ENCODE results near the gene MUC22.
"Not testable (repeated sequence)": the region's sequence is repeated elsewhere in the genome, so short reads cannot be mapped to it uniquely, and the experiment has no call there.

The MUC22 gene

GRCh38 chr6:31065556-31065955 is 55.3 kb downstream of the MUC22 start:
- no peak for DNase-seq
- in situ Hi-C loops (cut with MboI; ENCODE audit: low pct_unique_long_range_greater_than_20kb, low sequenced_read_pairs): no loop called here

DNA sequence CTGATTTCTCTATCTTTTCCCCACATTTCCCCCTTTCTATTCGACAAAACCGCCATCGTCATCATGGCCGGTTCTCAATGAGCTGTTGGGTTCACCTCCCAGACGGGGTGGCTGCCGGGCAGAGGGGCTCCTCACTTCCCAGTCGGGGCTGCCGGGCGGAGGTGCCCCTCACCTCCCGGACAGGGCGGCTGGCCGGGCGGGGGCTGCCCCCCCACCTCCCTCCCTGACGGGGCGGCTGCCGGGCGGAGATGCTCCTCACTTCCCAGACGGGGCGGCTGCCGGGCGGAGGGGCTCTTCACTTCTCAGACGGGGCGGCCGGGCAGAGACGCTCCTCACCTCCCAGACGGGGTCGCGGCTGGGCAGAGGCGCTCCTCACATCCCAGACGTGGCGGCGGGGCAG is 56.8 kb downstream of the MUC22 start:
- in situ Hi-C loops (cut with MboI; ENCODE audit: low pct_unique_long_range_greater_than_20kb, low sequenced_read_pairs); DNase-seq: not testable (repeated sequence)

- DNase-seq; in situ Hi-C loops (cut with MboI; ENCODE audit: low pct_unique_long_range_greater_than_20kb, low sequenced_read_pairs): not testable (repeated sequence)
Observed at GRCh38 chr6:31067891-31068668, 57.8 kb downstream of the MUC22 start.

DNA sequence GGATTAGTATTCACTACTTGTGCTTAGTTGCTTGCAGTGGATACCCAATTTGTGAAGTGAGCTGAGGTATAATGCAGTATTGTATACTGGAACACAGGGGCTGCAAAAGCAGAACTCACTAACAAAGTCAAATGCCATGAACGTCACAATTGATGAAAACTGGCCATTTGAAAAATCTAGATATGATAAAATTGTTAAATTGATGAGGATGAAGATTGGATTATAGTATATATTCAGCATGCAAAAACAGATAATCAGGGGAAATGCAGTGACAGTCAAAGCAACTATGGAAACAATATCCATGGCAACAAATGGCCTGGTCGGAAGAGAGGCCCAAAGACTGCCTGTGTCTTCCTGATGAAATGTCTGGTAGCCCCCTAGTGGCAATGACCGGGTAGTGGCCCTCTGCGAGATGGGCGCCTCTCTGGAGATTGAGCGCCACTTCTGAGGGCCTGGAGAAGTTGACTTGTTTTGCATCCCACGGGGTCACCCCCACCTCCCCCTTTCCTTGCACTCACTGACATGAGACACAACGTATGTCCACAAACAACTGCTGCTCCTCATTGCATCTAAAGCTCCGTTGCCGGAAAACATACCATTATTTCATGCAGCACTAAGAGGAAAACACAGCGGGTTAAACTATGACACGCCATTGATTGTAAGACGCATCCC is 58.5 kb downstream of the MUC22 start:
- peak; percentile 87 for DNase-seq

DNA sequence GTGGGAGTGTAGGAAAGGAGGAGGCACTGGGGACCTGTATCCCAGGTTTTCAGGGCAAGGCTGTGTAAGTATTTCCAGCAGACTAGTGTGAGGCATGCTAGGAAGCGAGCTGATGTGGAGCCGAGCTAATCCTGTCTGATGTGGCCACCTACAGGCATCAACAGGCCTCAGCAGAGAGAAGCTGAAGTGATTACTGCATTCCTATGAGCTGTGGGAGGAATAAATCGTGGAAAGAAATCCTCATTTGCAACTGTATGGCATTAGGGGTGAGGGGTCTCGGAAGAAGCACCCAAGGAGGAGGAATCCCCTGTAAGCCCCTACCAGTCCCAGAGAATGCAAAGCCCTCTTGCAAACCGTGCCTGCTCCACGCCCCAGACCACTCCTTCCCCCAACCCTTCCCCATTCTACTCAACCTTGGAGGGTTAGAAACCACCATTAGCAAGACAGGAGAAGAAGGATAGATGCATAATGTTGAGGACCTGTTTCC is 60.5 kb downstream of the MUC22 start:
- in situ Hi-C loops (cut with MboI; ENCODE audit: low pct_unique_long_range_greater_than_20kb, low sequenced_read_pairs): no loop called here

More for the DNA sequence above, 58.5 kb downstream of the MUC22 start:
- in situ Hi-C loops (cut with MboI; ENCODE audit: low pct_unique_long_range_greater_than_20kb, low sequenced_read_pairs): no loop called here

DNA sequence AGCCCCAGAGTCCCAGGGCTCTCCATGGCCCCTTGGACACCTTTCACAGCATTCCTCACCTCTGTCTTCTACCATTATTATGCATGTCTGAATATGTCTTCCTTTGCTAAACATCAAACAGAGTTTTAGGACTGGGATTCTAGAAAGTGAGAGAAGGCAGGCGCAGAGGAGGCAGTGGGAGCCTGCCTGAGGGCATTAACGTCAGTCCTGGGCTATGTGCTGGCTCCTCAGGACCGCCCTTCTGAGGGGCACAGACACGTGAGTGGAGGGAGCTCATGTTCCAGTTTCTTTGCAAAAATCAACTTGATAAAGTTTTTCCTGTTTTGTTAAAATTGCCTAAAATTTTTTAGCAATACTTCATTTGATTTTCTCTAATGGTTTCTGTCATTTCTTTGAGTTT is 64.1 kb downstream of the MUC22 start:
- in situ Hi-C loops (cut with MboI; ENCODE audit: low pct_unique_long_range_greater_than_20kb, low sequenced_read_pairs): no loop called here
- no peak for DNase-seq

More for the DNA sequence above, 60.5 kb downstream of the MUC22 start:
- peak; percentile 31 for DNase-seq

GRCh38 chr6:31075528-31075927 is 65.3 kb downstream of the MUC22 start:
- DNase-seq: no peak
- in situ Hi-C loops (cut with MboI; ENCODE audit: low pct_unique_long_range_greater_than_20kb, low sequenced_read_pairs): no loop called here

GRCh38 chr6:31076611-31077010 is 66.3 kb downstream of the MUC22 start:
- in situ Hi-C loops (cut with MboI; ENCODE audit: low pct_unique_long_range_greater_than_20kb, low sequenced_read_pairs): no loop called here
- DNase-seq: no peak

- in situ Hi-C loops (cut with MboI; ENCODE audit: low pct_unique_long_range_greater_than_20kb, low sequenced_read_pairs): no loop called here
Observed at GRCh38 chr6:31079656-31080261, 69.5 kb downstream of the MUC22 start.

DNA sequence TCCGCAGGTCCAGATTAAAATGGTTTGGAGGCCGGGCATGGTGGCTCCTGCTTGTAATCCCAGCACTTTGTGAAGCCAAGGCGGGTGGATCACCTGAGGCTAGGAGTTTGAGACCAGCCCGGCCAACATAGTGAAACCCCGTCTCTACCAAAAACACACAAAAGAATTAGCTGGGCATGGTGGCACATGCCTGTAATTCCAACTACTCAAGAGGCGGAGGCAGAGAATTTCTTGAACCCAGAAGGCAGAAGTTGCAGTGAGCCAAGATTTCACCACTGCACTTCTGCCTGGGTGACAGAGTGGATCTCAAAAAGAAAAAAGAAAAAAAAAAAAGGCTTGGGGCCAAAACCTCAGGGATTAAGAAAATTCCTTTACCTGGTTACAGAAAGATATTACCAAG is 71.6 kb downstream of the MUC22 start:
- in situ Hi-C loops (cut with MboI; ENCODE audit: low pct_unique_long_range_greater_than_20kb, low sequenced_read_pairs): no loop called here
- DNase-seq: no peak

More at GRCh38 chr6:31079656-31080261, 69.5 kb downstream of the MUC22 start:
- DNase-seq: peak; percentile 61

DNA sequence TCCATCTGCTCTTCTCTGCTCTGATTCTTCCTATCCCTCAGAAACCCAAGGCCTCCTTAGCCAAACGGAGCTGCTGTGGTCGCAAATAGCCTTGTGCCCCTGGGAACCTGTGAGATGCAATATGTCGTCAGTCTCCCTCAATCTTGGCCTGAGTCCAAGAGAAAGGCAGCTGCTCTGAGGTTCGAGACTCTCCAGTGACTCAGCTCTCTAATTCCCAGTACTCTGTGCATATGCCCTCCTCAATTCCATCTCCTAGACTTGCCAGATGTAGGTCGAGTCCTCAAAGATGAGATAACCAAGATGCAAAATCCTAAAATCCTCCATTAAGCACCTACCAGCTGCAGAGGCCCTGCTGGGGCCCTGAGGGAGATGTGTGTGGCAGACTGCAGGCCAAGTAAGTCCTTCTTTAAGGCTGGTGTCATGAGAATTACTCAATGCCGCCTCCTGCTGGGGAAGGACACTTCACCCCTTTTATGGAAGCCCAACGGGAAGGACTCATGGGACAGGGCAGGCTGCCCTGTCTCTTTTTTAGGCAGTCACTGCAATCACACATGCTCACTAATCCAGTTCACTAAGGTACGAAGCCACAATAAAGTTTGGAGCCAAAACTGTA is 73.6 kb downstream of the MUC22 start:
- in situ Hi-C loops (cut with MboI; ENCODE audit: low pct_unique_long_range_greater_than_20kb, low sequenced_read_pairs): no loop called here
- DNase-seq: peak; percentile 73

Measured in KBM-7 (cell line).